IMR-90 (cell line): Measurements from ENCODE around the gene CD164L2. TPM values are rescaled to one million over a fixed set of nuclear protein-coding genes. Genes with fewer than 3 reads are reported as not detected.
A peak's percentile ranks its signal among the peaks of the same experiment; 100 is the strongest.

Source experiments
- ATAC-seq: fragments of 200-7000 bp; cut with Tn5 transposase; 2 replicates; pipeline ENCODE4 v1.9.1; 2020; ENCODE audit warnings: low read depth, mild to moderate bottlenecking, moderate library complexity
- BruUV-seq: library from RNA; stranded (reverse); fragments of 400-500 nt; replicated peaks from 2 replicates; lab custom pipeline; 2021; lab: Mats Ljungman, UMichigan
- CTCF ChIA-PET: fragments of 300-600 bp; formaldehyde crosslinking; extraction: SDS; loops from one replicate; lab custom pipeline; 2021; ENCODE audit warnings: antibody characterized with exemption; lab: Yijun Ruan, JAX
- POLR2A ChIA-PET: fragments of 300-600 bp; sonication (Branson Sonifier 250); formaldehyde crosslinking; loops from one replicate; lab custom pipeline; 2022; ENCODE audit warnings: antibody characterized with exemption; ENCODE audit not compliant: unreplicated experiment; lab: Charles Lee
- DNase-seq: peaks from one replicate; pipeline ENCODE4 v3.0.0; 2013
- H2AFZ ChIP-seq: replicated peaks from 2 replicates; pipeline ENCODE3; 2013; ENCODE audit warnings: low read length, mild to moderate bottlenecking; ENCODE audit not compliant: poor library complexity
- H2AK5ac ChIP-seq: 2 replicates; pipeline ENCODE4 v1.6.1; 2013; ENCODE audit warnings: low read depth, low read length, inconsistent platforms
- H2AK9ac ChIP-seq: replicated peaks from 2 replicates; pipeline ENCODE3; 2013; ENCODE audit warnings: mild to moderate bottlenecking, low read depth, low read length, moderate library complexity; ENCODE audit not compliant: poor library complexity
- H2BK120ac ChIP-seq: 2 replicates; pipeline ENCODE4 v1.6.1; 2013; ENCODE audit warnings: low read depth, low read length, inconsistent platforms
- H2BK15ac ChIP-seq: 3 replicates; pipeline ENCODE4 v1.6.1; 2013; ENCODE audit warnings: low read depth, low read length, inconsistent platforms
- H2BK20ac ChIP-seq: 2 replicates; pipeline ENCODE4 v1.6.1; 2013; ENCODE audit warnings: low read depth, mild to moderate bottlenecking, inconsistent platforms, low read length, moderate library complexity
- H2BK5ac ChIP-seq: 2 replicates; pipeline ENCODE4 v1.6.1; 2013; ENCODE audit warnings: mild to moderate bottlenecking, low read depth, low read length, inconsistent platforms; ENCODE audit not compliant: poor library complexity, severe bottlenecking
- H3K14ac ChIP-seq: replicated peaks from 2 replicates; pipeline ENCODE4 v1.6.1; 2013; ENCODE audit warnings: low read depth, low read length, inconsistent platforms
- H3K18ac ChIP-seq: 2 replicates; pipeline ENCODE4 v1.6.1; 2013; ENCODE audit warnings: low read depth, low read length, control low read depth
- H3K23ac ChIP-seq: 2 replicates; pipeline ENCODE4 v1.6.1; 2013; ENCODE audit warnings: low read depth, low read length, inconsistent platforms
- H3K27ac ChIP-seq: 2 replicates; pipeline ENCODE4 v1.5.1; 2013; ENCODE audit warnings: mild to moderate bottlenecking, control low read depth, low read length; ENCODE audit not compliant: insufficient read depth
- H3K27me3 ChIP-seq: 2 replicates; pipeline ENCODE4 v1.6.1; 2013; ENCODE audit warnings: low read length; ENCODE audit not compliant: control insufficient read depth, insufficient read depth
- H3K36me3 ChIP-seq: 2 replicates; pipeline ENCODE4 v1.6.1; 2013; ENCODE audit warnings: low read length, mixed read lengths; ENCODE audit not compliant: control insufficient read depth, insufficient read depth
- H3K4ac ChIP-seq: 2 replicates; pipeline ENCODE4 v1.6.1; 2013; ENCODE audit warnings: low read depth, low read length, inconsistent platforms
- H3K4me1 ChIP-seq: 2 replicates; pipeline ENCODE4 v1.6.1; 2013; ENCODE audit warnings: low read length, mixed read lengths; ENCODE audit not compliant: control insufficient read depth, insufficient read depth
- H3K4me2 ChIP-seq: 2 replicates; pipeline ENCODE4 v1.6.1; 2013; ENCODE audit warnings: low read depth, mild to moderate bottlenecking, control low read depth, low read length, moderate library complexity
- H3K4me3 ChIP-seq: 2 replicates; pipeline ENCODE4 v1.5.1; 2013; ENCODE audit warnings: low read depth, mild to moderate bottlenecking, control low read depth, low read length, moderate library complexity; ENCODE audit not compliant: insufficient read depth
- H3K56ac ChIP-seq: 2 replicates; pipeline ENCODE4 v1.6.1; 2013; ENCODE audit warnings: low read length, inconsistent platforms; ENCODE audit not compliant: insufficient read depth; ENCODE audit errors: extremely low read depth
- H3K79me1 ChIP-seq, 2 experiments: 2 replicates each; pipeline ENCODE4 v1.6.1; 2013; ENCODE audit warnings: low read length in 2 of 2, inconsistent platforms in 1 of 2, low read depth in 1 of 2
- H3K9ac ChIP-seq: 2 replicates; pipeline ENCODE4 v1.6.1; 2013; ENCODE audit warnings: low read depth, low read length, control low read depth
- H3K9me1 ChIP-seq: 2 replicates; pipeline ENCODE4 v1.6.1; 2013; ENCODE audit warnings: low read length, inconsistent platforms; ENCODE audit not compliant: insufficient read depth
- H3K9me3 ChIP-seq: 2 replicates; pipeline ENCODE4 v1.6.1; 2013; ENCODE audit warnings: low read length; ENCODE audit not compliant: control insufficient read depth, insufficient read depth
- H4K20me1 ChIP-seq: 2 replicates; pipeline ENCODE4 v1.6.1; 2013; ENCODE audit warnings: low read length, inconsistent platforms; ENCODE audit not compliant: insufficient read depth
- H4K5ac ChIP-seq: 2 replicates; pipeline ENCODE4 v1.6.1; 2013; ENCODE audit warnings: mild to moderate bottlenecking, low read depth, low read length, control low read depth
- H4K8ac ChIP-seq, 2 experiments: 2 replicates each; pipeline ENCODE4 v1.6.1; 2013; ENCODE audit warnings: low read depth in 2 of 2, low read length in 2 of 2, control low read depth in 1 of 2, inconsistent platforms in 1 of 2
- H4K91ac ChIP-seq: 2 replicates; pipeline ENCODE4 v1.6.1; 2013; ENCODE audit warnings: low read depth, low read length, inconsistent platforms; ENCODE audit not compliant: insufficient read depth
- MAZ ChIP-seq: IDR thresholded peaks from 2 replicates; pipeline ENCODE4 v1.6.1; 2012; ENCODE audit warnings: low read depth, mild to moderate bottlenecking, low read length, improper control_type of control experiment, moderate library complexity, borderline replicate concordance
- WGBS, 2 experiments: methylation state at CpG; one replicate each; pipeline versions ENCODE4 v1.1.5 to v1.1.7; 2013; ENCODE audit warnings: missing lambda C conversion rate in 2 of 2; ENCODE audit not compliant: insufficient read length in 1 of 2; ENCODE audit errors: extremely low coverage in 2 of 2; 5-methylcytosine and 5-hydroxymethylcytosine counted together
- dilution Hi-C: fragments of 300-500 bp; cut with HindIII; formaldehyde crosslinking; loops from one replicate; pipeline ENCODE4 v1.14.3; 2018; ENCODE audit warnings: low sequenced_read_pairs; ENCODE audit not compliant: unreplicated experiment
- in situ Hi-C: fragments of 300-500 bp; cut with MboI; formaldehyde crosslinking; loops from 3 replicates; pipeline ENCODE4 v1.14.3; 2019; ENCODE audit warnings: low sequenced_read_pairs, inconsistent platforms, mixed read lengths
- intact Hi-C: fragments of 100-400 bp; cut with micrococcal nuclease; formaldehyde crosslinking; loops from 2 replicates; pipeline ENCODE4 v1.10.0; 2022
- polyA plus RNA-seq, 3 experiments: library from polyadenylated mRNA; depleted of rRNA; stranded (reverse); fragments of >200 nt; gene quantifications; 2 replicates each; pipeline ENCODE4 v1.2.3, GENCODE V29; 2012; ENCODE audit warnings: low replicate concordance in 1 of 3
- total RNA-seq: library from RNA; depleted of rRNA; stranded (reverse); fragments of >200 nt; gene quantifications from 2 replicates; pipeline ENCODE4 v1.2.3, GENCODE V29; 2012
- TF ChIP-seq, protein P1 (sequence below): conservative IDR thresholded peaks from 2 replicates; pipeline ENCODE4 v1.5.1; 2012; ENCODE audit warnings: mild to moderate bottlenecking, low read depth, low read length, improper control_type of control experiment

Gene CD164L2
- total and polyA plus RNA-seq, 2 of the 4 experiments (the other 2 are of a cell fraction): not detected

DNA sequence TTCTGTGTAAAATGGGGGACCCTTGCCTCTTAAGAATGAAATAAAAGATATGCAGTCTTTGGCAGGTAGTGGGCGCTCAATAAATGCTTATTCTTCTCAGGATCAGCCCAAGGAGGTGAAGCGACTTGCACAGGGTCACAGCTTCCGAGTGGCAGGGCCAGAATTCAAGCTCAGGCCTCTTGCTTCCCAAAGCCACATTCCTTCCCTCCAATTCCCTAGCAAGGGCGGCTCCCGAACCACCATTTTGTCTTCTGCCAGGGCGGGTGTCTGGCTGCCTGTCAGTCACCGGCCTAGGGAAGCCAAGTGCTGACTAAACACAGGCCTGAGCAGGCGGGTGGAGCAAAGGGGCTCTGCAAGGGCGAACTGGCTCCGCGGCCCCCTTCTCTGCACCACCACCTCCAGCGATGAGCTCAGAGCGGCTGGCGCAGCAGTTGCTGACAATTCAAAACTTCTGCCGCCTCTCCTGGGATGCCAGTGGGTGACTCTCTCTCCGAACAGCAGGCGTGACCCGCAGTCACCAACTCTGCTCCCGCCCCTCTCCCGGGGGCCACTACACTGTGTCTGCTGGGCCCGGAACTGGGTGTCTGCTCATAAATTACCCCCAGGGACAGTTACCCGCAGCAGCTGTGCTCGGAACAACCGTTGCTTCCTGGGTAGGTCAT, 20.1 kb upstream of the CD164L2 start:
- H3K27me3 ChIP-seq: no peaks in the 10 kb centered on the region
- DNase-seq (peak; percentile 42), ATAC-seq (peak; percentile 19)
- H3K4me2 ChIP-seq: no peak overlapping the region; the same call in 1 of the 2 replicates
- peaks cover 14% of the 10 kb centered on the region for H3K9me1 ChIP-seq
- BruUV-seq: no TSS peak
- H4K8ac ChIP-seq: peak overlapping the region in 1 of 2 experiments; percentile 46; a peak in 1 of 4 replicates
- WGBS, 2 experiments: 21% methylated on average over 8 of the region's 24 CpGs; no CpG with 5 or more reads in 1 of the 2 experiments
- POLR2A ChIA-PET: no interaction called here
- 0 out of 2 replicates have a peak overlapping the region, but pooled peaks have one; percentile 3 for H3K27ac ChIP-seq
- H4K20me1 ChIP-seq: peaks cover 12% of the 10 kb centered on the region; the same call in 1 of the 2 replicates
- no peak overlapping the region for H3K4me3 ChIP-seq
- CTCF ChIA-PET: no interaction called here
- TF ChIP-seq, protein P1, sequence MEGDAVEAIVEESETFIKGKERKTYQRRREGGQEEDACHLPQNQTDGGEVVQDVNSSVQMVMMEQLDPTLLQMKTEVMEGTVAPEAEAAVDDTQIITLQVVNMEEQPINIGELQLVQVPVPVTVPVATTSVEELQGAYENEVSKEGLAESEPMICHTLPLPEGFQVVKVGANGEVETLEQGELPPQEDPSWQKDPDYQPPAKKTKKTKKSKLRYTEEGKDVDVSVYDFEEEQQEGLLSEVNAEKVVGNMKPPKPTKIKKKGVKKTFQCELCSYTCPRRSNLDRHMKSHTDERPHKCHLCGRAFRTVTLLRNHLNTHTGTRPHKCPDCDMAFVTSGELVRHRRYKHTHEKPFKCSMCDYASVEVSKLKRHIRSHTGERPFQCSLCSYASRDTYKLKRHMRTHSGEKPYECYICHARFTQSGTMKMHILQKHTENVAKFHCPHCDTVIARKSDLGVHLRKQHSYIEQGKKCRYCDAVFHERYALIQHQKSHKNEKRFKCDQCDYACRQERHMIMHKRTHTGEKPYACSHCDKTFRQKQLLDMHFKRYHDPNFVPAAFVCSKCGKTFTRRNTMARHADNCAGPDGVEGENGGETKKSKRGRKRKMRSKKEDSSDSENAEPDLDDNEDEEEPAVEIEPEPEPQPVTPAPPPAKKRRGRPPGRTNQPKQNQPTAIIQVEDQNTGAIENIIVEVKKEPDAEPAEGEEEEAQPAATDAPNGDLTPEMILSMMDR: peak; percentile 28; the same call in 1 of the 2 replicates
- no peak for TF ChIP-seq MAZ
- H3K4me1 ChIP-seq: peaks cover 19% of the 10 kb centered on the region
- H3K18ac ChIP-seq: no peak overlapping the region
- peak overlapping the region; percentile 36; the same call in 1 of the 2 replicates for H4K91ac ChIP-seq
- in situ Hi-C loops: no loop called here
- dilution Hi-C loops: no loop called here
- no peak overlapping the region for H3K23ac ChIP-seq
- intact Hi-C loops: no loop called here
- peaks cover 2 to 12% of the 10 kb centered on the region in 2 experiments; a peak in 1 of 4 replicates for H3K79me1 ChIP-seq
- 0 out of 2 replicates have a peak overlapping the region, but pooled peaks have one; percentile 3 for H2AK5ac ChIP-seq
- peaks cover 17% of the 10 kb centered on the region for H3K36me3 ChIP-seq
- peak overlapping the region; percentile 73 for H2AFZ ChIP-seq
- H3K56ac ChIP-seq: no peak overlapping the region
- H2AK9ac ChIP-seq: peak overlapping the region; percentile 82
- no peak overlapping the region for H3K9ac ChIP-seq
- H2BK120ac ChIP-seq: no peak overlapping the region
- H4K5ac ChIP-seq: peak overlapping the region; percentile 25; the same call in 1 of the 2 replicates
- no peak overlapping the region for H2BK5ac ChIP-seq
- H2BK20ac ChIP-seq: no peak overlapping the region
- H2BK15ac ChIP-seq: no peak overlapping the region
- peak overlapping the region; percentile 40; the same call in 1 of the 2 replicates for H3K4ac ChIP-seq
- no peaks in the 10 kb centered on the region for H3K9me3 ChIP-seq
- H3K14ac ChIP-seq: no peak overlapping the region
